Stimulated activated naive CD8-positive, alpha-beta T cell treated with anti-CD3 and anti-CD28 coated beads, Interleukin-15, Interleukin-2, amounts not matched to agents 100 ng/mL and 50 ng/mL, for 24 hours (primary cell): ENCODE measurements around the gene GRM1.

Experiments
- H3K27ac Mint-ChIP-seq: one replicate; pipeline ENCODE4 v1.8.0; 2021; ENCODE audit warnings: mild to moderate bottlenecking, mixed read lengths
- H3K27me3 Mint-ChIP-seq: one replicate; pipeline ENCODE4 v1.8.0; 2021; ENCODE audit warnings: mixed read lengths
- H3K36me3 Mint-ChIP-seq: one replicate; pipeline ENCODE4 v1.8.0; 2021; ENCODE audit warnings: low read depth, mixed read lengths
- H3K4me1 Mint-ChIP-seq: one replicate; pipeline ENCODE4 v1.8.0; 2021; ENCODE audit warnings: low read depth, mixed read lengths
- H3K4me3 Mint-ChIP-seq: one replicate; pipeline ENCODE4 v1.8.0; 2021; ENCODE audit warnings: mild to moderate bottlenecking, mixed read lengths
- H3K9me3 Mint-ChIP-seq: one replicate; pipeline ENCODE4 v1.8.0; 2021; ENCODE audit warnings: mixed read lengths

GRM1 gene

GRCh38 chr6:146127447-146128215, 98.8 kb downstream of the GRM1 start:
- Mint-ChIP-seq H3K27me3 (no peaks in the 10 kb centered on the region), H3K9me3 (no peaks in the 10 kb centered on the region), H3K4me1 (no peaks in the 10 kb centered on the region), H3K36me3 (no peaks in the 10 kb centered on the region), H3K4me3 (no peak overlapping the region), H3K27ac (no peak overlapping the region)

GRCh38 chr6:146133866-146134265, 105.0 kb downstream of the GRM1 start:
- no peaks in the 10 kb centered on the region for H3K4me1 Mint-ChIP-seq
- no peak overlapping the region for H3K27ac Mint-ChIP-seq
- H3K9me3 Mint-ChIP-seq, result peaks cover 11% of the 10 kb centered on the region
- H3K27me3 Mint-ChIP-seq, result no peaks in the 10 kb centered on the region
- no peaks in the 10 kb centered on the region for H3K36me3 Mint-ChIP-seq
- no peak overlapping the region for H3K4me3 Mint-ChIP-seq

GRCh38 chr6:146135167-146135566, 106.3 kb downstream of the GRM1 start:
- Mint-ChIP-seq H3K9me3 (peaks cover 11% of the 10 kb centered on the region), H3K36me3 (no peaks in the 10 kb centered on the region), H3K4me1 (no peaks in the 10 kb centered on the region), H3K27ac (no peak overlapping the region), H3K27me3 (no peaks in the 10 kb centered on the region), H3K4me3 (no peak overlapping the region)

DNA sequence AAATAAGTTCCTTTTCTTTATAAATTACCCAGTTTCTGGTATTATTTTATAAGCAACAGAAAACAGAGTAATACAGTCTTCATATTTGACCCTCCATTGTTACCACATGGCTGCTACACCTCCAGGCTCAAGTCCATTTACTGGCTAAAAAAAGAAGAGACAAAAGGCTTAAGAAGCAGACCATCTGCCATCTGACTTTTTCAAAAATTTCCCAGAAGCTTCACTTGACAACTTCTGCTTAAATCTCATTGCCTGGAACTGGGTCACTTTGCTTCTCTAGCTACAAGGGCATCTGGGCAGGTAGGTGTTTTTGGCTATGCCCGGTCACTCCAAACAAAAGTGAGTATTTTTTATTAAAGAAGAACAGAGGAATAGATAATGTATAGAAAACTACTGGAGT, 118.0 kb downstream of the GRM1 start:
- no peaks in the 10 kb centered on the region for H3K36me3 Mint-ChIP-seq

DNA sequence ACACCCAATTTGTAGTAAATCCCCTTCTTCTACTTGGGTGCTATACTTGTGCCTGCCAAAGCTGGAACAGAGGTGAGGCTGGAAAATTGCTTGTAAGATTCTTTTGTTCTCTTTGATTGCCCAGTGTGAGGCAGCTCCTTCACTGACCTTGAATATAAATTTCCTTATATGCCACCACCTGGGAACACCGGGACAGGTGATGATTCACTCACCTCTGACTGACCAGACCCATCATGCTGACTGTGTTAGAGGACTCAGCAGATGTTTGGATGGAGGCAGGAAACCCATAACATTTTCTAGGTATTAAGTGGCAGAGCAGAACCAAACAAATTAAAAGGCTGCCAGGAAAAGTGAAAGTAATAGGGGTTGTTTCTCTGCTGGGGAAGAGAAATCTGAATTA, 120.9 kb downstream of the GRM1 start:
- H3K9me3 Mint-ChIP-seq, result peaks cover under 1% of the 10 kb centered on the region
- no peak overlapping the region for H3K4me3 Mint-ChIP-seq
- H3K27me3 Mint-ChIP-seq, result peaks cover 3% of the 10 kb centered on the region
- no peak overlapping the region for H3K27ac Mint-ChIP-seq
- H3K4me1 Mint-ChIP-seq, result no peaks in the 10 kb centered on the region
- H3K36me3 Mint-ChIP-seq, result no peaks in the 10 kb centered on the region

More for the DNA sequence above, 118.0 kb downstream of the GRM1 start:
- H3K27me3 Mint-ChIP-seq, result peaks cover 3% of the 10 kb centered on the region
- no peak overlapping the region for H3K27ac Mint-ChIP-seq
- H3K9me3 Mint-ChIP-seq, result peaks cover 5% of the 10 kb centered on the region
- H3K4me1 Mint-ChIP-seq, result no peaks in the 10 kb centered on the region
- H3K4me3 Mint-ChIP-seq, result no peak overlapping the region

DNA sequence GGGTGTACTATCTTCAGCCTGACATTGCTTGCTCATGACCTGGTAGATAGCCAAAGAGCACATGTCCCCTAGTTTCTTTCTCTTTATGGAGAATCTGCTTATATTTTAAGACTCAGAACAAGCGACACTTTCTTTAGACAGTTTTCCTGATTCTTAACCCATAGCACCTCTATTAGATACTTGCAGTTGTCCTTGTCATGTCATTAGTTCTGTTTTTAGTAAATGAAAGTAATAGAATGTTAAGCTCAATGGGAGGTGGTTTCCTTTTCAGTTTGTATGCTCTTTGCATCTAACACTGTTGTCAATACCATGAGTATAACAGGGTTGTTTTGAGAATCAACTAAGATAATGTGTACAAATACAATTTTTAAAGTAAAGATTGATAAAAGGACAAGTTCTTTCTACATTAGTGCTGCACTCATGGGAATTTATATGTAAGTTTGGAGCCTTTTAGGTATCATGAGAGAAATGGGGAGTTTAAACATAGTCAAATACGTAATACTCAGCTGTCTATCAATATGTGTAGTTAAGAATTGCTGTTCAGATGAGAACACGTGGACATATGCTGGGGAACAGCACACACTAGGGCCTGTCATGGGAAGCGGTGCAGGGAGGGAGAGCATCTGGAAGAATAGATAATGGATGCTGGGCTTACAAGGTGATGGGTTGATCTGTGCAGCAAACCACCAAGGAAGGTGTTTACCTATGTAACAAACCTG, 124.3 kb downstream of the GRM1 start:
- no peaks in the 10 kb centered on the region for H3K9me3 Mint-ChIP-seq
- no peak overlapping the region for H3K4me3 Mint-ChIP-seq
- no peaks in the 10 kb centered on the region for H3K4me1 Mint-ChIP-seq
- H3K27me3 Mint-ChIP-seq, result peaks cover 3% of the 10 kb centered on the region
- H3K27ac Mint-ChIP-seq, result no peak overlapping the region
- H3K36me3 Mint-ChIP-seq, result no peaks in the 10 kb centered on the region

- Mint-ChIP-seq H3K27ac (no peak overlapping the region), H3K36me3 (no peaks in the 10 kb centered on the region), H3K4me3 (no peak overlapping the region), H3K4me1 (no peaks in the 10 kb centered on the region), H3K27me3 (no peaks in the 10 kb centered on the region), H3K9me3 (no peaks in the 10 kb centered on the region)
These were observed 125.3 kb downstream of the GRM1 start for GRCh38 chr6:146154197-146154596.

GRCh38 chr6:146161664-146162063, 132.8 kb downstream of the GRM1 start:
- H3K27me3 Mint-ChIP-seq, result no peaks in the 10 kb centered on the region
- no peaks in the 10 kb centered on the region for H3K9me3 Mint-ChIP-seq
- H3K27ac Mint-ChIP-seq, result no peak overlapping the region
- H3K36me3 Mint-ChIP-seq, result no peaks in the 10 kb centered on the region
- H3K4me3 Mint-ChIP-seq, result no peak overlapping the region
- no peaks in the 10 kb centered on the region for H3K4me1 Mint-ChIP-seq

GRCh38 chr6:146169872-146170271, 141.0 kb downstream of the GRM1 start:
- peaks cover 11% of the 10 kb centered on the region for H3K9me3 Mint-ChIP-seq
- no peaks in the 10 kb centered on the region for H3K27me3 Mint-ChIP-seq
- H3K4me3 Mint-ChIP-seq, result no peak overlapping the region
- H3K4me1 Mint-ChIP-seq, result no peaks in the 10 kb centered on the region
- no peaks in the 10 kb centered on the region for H3K36me3 Mint-ChIP-seq
- no peak overlapping the region for H3K27ac Mint-ChIP-seq

DNA sequence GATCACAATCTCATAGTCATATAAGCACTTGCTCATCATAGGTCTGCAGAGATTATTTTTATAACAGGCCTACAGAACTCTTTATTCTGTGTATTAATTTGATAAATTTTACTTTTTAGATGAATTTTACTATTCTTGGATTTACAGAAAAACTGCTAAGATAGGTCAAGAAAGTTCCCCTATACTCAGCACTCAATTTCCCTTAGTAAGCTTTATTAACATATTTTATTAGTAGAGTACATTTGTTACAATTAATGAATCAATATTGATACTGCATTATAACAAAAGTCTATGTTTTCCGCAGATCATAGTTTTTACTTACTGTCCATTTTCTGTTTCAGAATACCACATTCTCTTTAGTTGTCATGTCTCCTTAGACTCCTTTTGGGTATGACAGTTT, 148.9 kb downstream of the GRM1 start:
- Mint-ChIP-seq H3K36me3 (no peaks in the 10 kb centered on the region), H3K4me1 (no peaks in the 10 kb centered on the region), H3K27ac (no peak overlapping the region), H3K27me3 (no peaks in the 10 kb centered on the region), H3K4me3 (no peak overlapping the region), H3K9me3 (peaks cover 2% of the 10 kb centered on the region)

GRCh38 chr6:146183831-146184230, 155.0 kb downstream of the GRM1 start:
- Mint-ChIP-seq H3K9me3 (no peaks in the 10 kb centered on the region), H3K27ac (no peak overlapping the region), H3K4me3 (no peak overlapping the region), H3K36me3 (no peaks in the 10 kb centered on the region), H3K4me1 (no peaks in the 10 kb centered on the region), H3K27me3 (no peaks in the 10 kb centered on the region)

DNA sequence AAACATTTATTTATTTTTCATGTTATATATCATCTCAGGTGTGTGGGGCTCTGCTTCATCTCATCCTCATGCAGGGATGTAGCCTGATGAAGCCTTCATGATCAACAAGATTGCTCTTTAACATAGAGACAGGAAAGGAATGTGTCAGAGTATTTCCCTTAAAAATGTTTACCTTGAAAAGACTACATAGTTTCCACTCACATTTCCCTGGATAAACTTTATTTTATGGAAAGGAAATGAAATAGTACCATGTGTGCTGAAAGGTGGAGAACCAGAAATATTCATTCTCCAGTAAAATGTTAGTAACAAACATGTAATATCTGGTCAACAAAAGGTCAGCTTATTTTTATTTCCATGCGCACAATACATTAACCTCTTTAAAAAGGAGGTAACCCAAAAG, 155.8 kb downstream of the GRM1 start:
- Mint-ChIP-seq H3K27me3 (no peaks in the 10 kb centered on the region), H3K36me3 (no peaks in the 10 kb centered on the region), H3K9me3 (no peaks in the 10 kb centered on the region), H3K27ac (no peak overlapping the region), H3K4me1 (no peaks in the 10 kb centered on the region), H3K4me3 (no peak overlapping the region)

- H3K9me3 Mint-ChIP-seq, result no peaks in the 10 kb centered on the region
- H3K4me1 Mint-ChIP-seq, result no peaks in the 10 kb centered on the region
- H3K36me3 Mint-ChIP-seq, result no peaks in the 10 kb centered on the region
- H3K27ac Mint-ChIP-seq, result no peak overlapping the region
- H3K27me3 Mint-ChIP-seq, result no peaks in the 10 kb centered on the region
- no peak overlapping the region for H3K4me3 Mint-ChIP-seq
These were observed 160.3 kb downstream of the GRM1 start for GRCh38 chr6:146189131-146189530.

GRCh38 chr6:146190581-146190980, 161.7 kb downstream of the GRM1 start:
- H3K9me3 Mint-ChIP-seq, result no peaks in the 10 kb centered on the region
- no peak overlapping the region for H3K4me3 Mint-ChIP-seq
- H3K27me3 Mint-ChIP-seq, result no peaks in the 10 kb centered on the region
- H3K27ac Mint-ChIP-seq, result no peak overlapping the region
- no peaks in the 10 kb centered on the region for H3K4me1 Mint-ChIP-seq
- H3K36me3 Mint-ChIP-seq, result no peaks in the 10 kb centered on the region

GRCh38 chr6:146191166-146191565, 162.3 kb downstream of the GRM1 start:
- H3K4me1 Mint-ChIP-seq, result no peaks in the 10 kb centered on the region
- H3K4me3 Mint-ChIP-seq, result no peak overlapping the region
- H3K27ac Mint-ChIP-seq, result no peak overlapping the region
- H3K27me3 Mint-ChIP-seq, result no peaks in the 10 kb centered on the region
- H3K9me3 Mint-ChIP-seq, result no peaks in the 10 kb centered on the region
- H3K36me3 Mint-ChIP-seq, result no peaks in the 10 kb centered on the region

- H3K27ac Mint-ChIP-seq, result no peak overlapping the region
- no peaks in the 10 kb centered on the region for H3K27me3 Mint-ChIP-seq
- no peak overlapping the region for H3K4me3 Mint-ChIP-seq
- H3K4me1 Mint-ChIP-seq, result no peaks in the 10 kb centered on the region
- no peaks in the 10 kb centered on the region for H3K9me3 Mint-ChIP-seq
- H3K36me3 Mint-ChIP-seq, result no peaks in the 10 kb centered on the region
These were observed 162.8 kb downstream of the GRM1 start for GRCh38 chr6:146191612-146192011.
